ENCODE data around the gene CBY1. TPM values are rescaled to one million over a fixed set of nuclear protein-coding genes. Genes with fewer than 3 reads are reported as not detected.
A peak's percentile ranks its signal among the peaks of the same experiment; 100 is the strongest.

Gene CBY1
- total and polyA plus RNA-seq, 9 of the 15 experiments (the other 6 are each of a cell fraction or from before 2014, with no cell fraction given) = 5.7 to 19.7 (median 10.8) TPM

- TF ChIP-seq, protein P1, sequence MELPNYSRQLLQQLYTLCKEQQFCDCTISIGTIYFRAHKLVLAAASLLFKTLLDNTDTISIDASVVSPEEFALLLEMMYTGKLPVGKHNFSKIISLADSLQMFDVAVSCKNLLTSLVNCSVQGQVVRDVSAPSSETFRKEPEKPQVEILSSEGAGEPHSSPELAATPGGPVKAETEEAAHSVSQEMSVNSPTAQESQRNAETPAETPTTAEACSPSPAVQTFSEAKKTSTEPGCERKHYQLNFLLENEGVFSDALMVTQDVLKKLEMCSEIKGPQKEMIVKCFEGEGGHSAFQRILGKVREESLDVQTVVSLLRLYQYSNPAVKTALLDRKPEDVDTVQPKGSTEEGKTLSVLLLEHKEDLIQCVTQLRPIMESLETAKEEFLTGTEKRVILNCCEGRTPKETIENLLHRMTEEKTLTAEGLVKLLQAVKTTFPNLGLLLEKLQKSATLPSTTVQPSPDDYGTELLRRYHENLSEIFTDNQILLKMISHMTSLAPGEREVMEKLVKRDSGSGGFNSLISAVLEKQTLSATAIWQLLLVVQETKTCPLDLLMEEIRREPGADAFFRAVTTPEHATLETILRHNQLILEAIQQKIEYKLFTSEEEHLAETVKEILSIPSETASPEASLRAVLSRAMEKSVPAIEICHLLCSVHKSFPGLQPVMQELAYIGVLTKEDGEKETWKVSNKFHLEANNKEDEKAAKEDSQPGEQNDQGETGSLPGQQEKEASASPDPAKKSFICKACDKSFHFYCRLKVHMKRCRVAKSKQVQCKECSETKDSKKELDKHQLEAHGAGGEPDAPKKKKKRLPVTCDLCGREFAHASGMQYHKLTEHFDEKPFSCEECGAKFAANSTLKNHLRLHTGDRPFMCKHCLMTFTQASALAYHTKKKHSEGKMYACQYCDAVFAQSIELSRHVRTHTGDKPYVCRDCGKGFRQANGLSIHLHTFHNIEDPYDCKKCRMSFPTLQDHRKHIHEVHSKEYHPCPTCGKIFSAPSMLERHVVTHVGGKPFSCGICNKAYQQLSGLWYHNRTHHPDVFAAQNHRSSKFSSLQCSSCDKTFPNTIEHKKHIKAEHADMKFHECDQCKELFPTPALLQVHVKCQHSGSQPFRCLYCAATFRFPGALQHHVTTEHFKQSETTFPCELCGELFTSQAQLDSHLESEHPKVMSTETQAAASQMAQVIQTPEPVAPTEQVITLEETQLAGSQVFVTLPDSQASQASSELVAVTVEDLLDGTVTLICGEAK (IDR thresholded peaks at IDR 0.05) = peak; percentile 43; the same call in 1 of the 2 replicates
- TF ChIP-seq, protein P1 (CRISPR knock-in tag; IDR thresholded peaks at IDR 0.05) = no peak
- TF ChIP-seq MAFG (tag; conservative IDR thresholded peaks at IDR 0.05) = 0 out of 2 replicates have a peak, but pooled peaks have one; percentile 38
- TF ChIP-seq MYBL2 (IDR thresholded peaks at IDR 0.05; ENCODE audit: low read depth) = no peak
- TF ChIP-seq MYBL2 (CRISPR knock-in tag; IDR thresholded peaks at IDR 0.05; ENCODE audit: borderline replicate concordance) = no peak
- no peak for TF ChIP-seq YBX1 (IDR thresholded peaks at IDR 0.05)
- TF ChIP-seq CEBPG (CRISPR knock-in tag; IDR thresholded peaks at IDR 0.05) = 0 out of 2 replicates have a peak, but pooled peaks have one; percentile 33
- no peak for TF ChIP-seq CEBPG (tag; conservative IDR thresholded peaks at IDR 0.05 in 1 of 2, IDR thresholded peaks at IDR 0.05 in 1 of 2)
- TF ChIP-seq BRD9 (IDR thresholded peaks at IDR 0.05; ENCODE audit: low read depth, partially characterized antibody) = peak; percentile 75
- no peak for TF ChIP-seq NR4A1 (CRISPR knock-in tag; IDR thresholded peaks at IDR 0.05)
- peak; percentile 71; the same call in 1 of the 2 replicates for TF ChIP-seq NR4A1 (tag; IDR thresholded peaks at IDR 0.05)
- TF ChIP-seq PHF20 (IDR thresholded peaks at IDR 0.05; ENCODE audit: partially characterized antibody) = peak; percentile 9
- TF ChIP-seq ZNF395 (CRISPR knock-in tag; IDR thresholded peaks at IDR 0.05) = 0 out of 2 replicates have a peak, but pooled peaks have one; percentile 55
- TF ChIP-seq SMARCB1 (IDR thresholded peaks at IDR 0.05; ENCODE audit: insufficient read length, low read depth) = no peak
Observed at GRCh38 chr22:38704654-38705234, 48.3 kb downstream of the CBY1 start (continued).
